Loucy (cell line): ENCODE results near the gene ACSF2.

Experiments used
- H2AFZ ChIP-seq: fragments of 200-600 bp; sonication (generic); 2 replicates; pipeline ENCODE4 v1.6.0; 2016; ENCODE audit warnings: antibody characterized with exemption, mild to moderate bottlenecking, low read length, moderate library complexity
- H3F3A ChIP-seq: fragments of 200-600 bp; 2 replicates; pipeline ENCODE4 v1.6.0; 2016; ENCODE audit warnings: antibody characterized with exemption, low read depth, mild to moderate bottlenecking
- H3K27me3 ChIP-seq: fragments of 200-600 bp; sonication (generic); 2 replicates; pipeline ENCODE4 v1.6.1; 2014; ENCODE audit warnings: low read length, mild to moderate bottlenecking; ENCODE audit not compliant: insufficient read depth, poor library complexity, severe bottlenecking
- H3K36me3 ChIP-seq: fragments of 200-600 bp; sonication (generic); 2 replicates; pipeline ENCODE4 v1.6.1; 2016; ENCODE audit warnings: low read length; ENCODE audit not compliant: insufficient read depth
- H3K4me1 ChIP-seq: fragments of 200-600 bp; sonication (generic); 2 replicates; pipeline ENCODE4 v1.5.1; 2014; ENCODE audit warnings: low read length, mild to moderate bottlenecking; ENCODE audit not compliant: insufficient read depth, poor library complexity, severe bottlenecking
- H3K4me2 ChIP-seq: fragments of 200-600 bp; sonication (generic); 2 replicates; pipeline ENCODE4 v1.6.0; 2014; ENCODE audit warnings: antibody characterized with exemption, low read length, low read depth, mild to moderate bottlenecking; ENCODE audit not compliant: poor library complexity, severe bottlenecking
- H3K4me3 ChIP-seq: fragments of 200-600 bp; sonication (generic); 2 replicates; pipeline ENCODE4 v1.5.1; 2014; ENCODE audit warnings: low read length, mild to moderate bottlenecking, mixed read lengths; ENCODE audit not compliant: poor library complexity, severe bottlenecking
- H3K79me2 ChIP-seq: fragments of 200-600 bp; sonication (generic); 2 replicates; pipeline ENCODE4 v1.6.1; 2014; ENCODE audit warnings: low read length; ENCODE audit not compliant: insufficient read depth
- H3K9ac ChIP-seq: fragments of 200-600 bp; sonication (generic); 2 replicates; pipeline ENCODE4 v1.6.0; 2014; ENCODE audit warnings: mild to moderate bottlenecking, low read depth, low read length, moderate library complexity; ENCODE audit not compliant: poor library complexity, severe bottlenecking
- H3K9me2 ChIP-seq: fragments of 200-600 bp; sonication (generic); replicated peaks from 2 replicates; pipeline ENCODE4 v1.6.1; 2016; ENCODE audit warnings: low read depth, low read length, mixed read lengths
- H3K9me3 ChIP-seq: fragments of 200-600 bp; sonication (generic); 2 replicates; pipeline ENCODE4 v1.6.1; 2014; ENCODE audit warnings: mild to moderate bottlenecking, antibody characterized with exemption, low read length, low read depth; ENCODE audit not compliant: insufficient read depth
- H4K20me1 ChIP-seq: fragments of 200-600 bp; sonication (generic); 2 replicates; pipeline ENCODE4 v1.6.0; 2014; ENCODE audit warnings: antibody characterized with exemption, low read length, mild to moderate bottlenecking; ENCODE audit not compliant: insufficient read depth, poor library complexity, severe bottlenecking
- CTCF ChIP-seq: fragments of 200-600 bp; sonication (generic); conservative IDR thresholded peaks from 2 replicates; pipeline ENCODE4 v1.5.1; 2014; ENCODE audit warnings: mild to moderate bottlenecking, antibody characterized with exemption, low read length
- EZH2phosphoT487 ChIP-seq: fragments of 200-600 bp; IDR thresholded peaks from 2 replicates; pipeline ENCODE4 v1.6.1; 2018; ENCODE audit warnings: antibody characterized with exemption, mild to moderate bottlenecking, moderate library complexity, borderline replicate concordance

The ACSF2 gene

GRCh38 chr17:50506298-50506697 lies 80.3 kb downstream of the ACSF2 start:
- no peaks in the 10 kb centered on the region for H4K20me1 ChIP-seq
- H3K36me3 ChIP-seq = no peaks in the 10 kb centered on the region
- TF ChIP-seq EZH2phosphoT487 = no peak
- H3K4me2 ChIP-seq = no peak overlapping the region
- H3K4me1 ChIP-seq = peaks cover 5% of the 10 kb centered on the region
- no peaks in the 10 kb centered on the region for H3F3A ChIP-seq
- H3K27me3 ChIP-seq = no peaks in the 10 kb centered on the region
- no peaks in the 10 kb centered on the region for H3K9me3 ChIP-seq
- H3K9me2 ChIP-seq = no peaks in the 10 kb centered on the region
- H2AFZ ChIP-seq = no peak overlapping the region
- H3K79me2 ChIP-seq = no peaks in the 10 kb centered on the region
- H3K4me3 ChIP-seq = no peak overlapping the region
- H3K9ac ChIP-seq = no peak overlapping the region

- Histone ChIP-seq H3K79me2 (no peaks in the 10 kb centered on the region), H3K27me3 (no peaks in the 10 kb centered on the region), H3K4me2 (peak within 1 kb of the TSS; percentile 73), H3F3A (no peaks in the 10 kb centered on the region), H3K9me3 (no peaks in the 10 kb centered on the region), H3K36me3 (no peaks in the 10 kb centered on the region), H3K9me2 (no peaks in the 10 kb centered on the region), H3K4me1 (peaks cover 5% of the 10 kb centered on the region), H3K4me3 (peak within 1 kb of the TSS; percentile 75), H3K9ac (peak within 1 kb of the TSS; percentile 59), H4K20me1 (no peaks in the 10 kb centered on the region), H2AFZ (peak within 1 kb of the TSS; percentile 94)
- TF ChIP-seq CTCF (0 out of 2 replicates have a peak, but pooled peaks have one; percentile 13), EZH2phosphoT487 (no peak)
Measured at GRCh38 chr17:50507871-50508572, 82.0 kb downstream of the ACSF2 start, which contains the start of gene MYCBPAP. Gene MYCBPAP (plus strand): TSS chr17:50508439. CDS start chr17:50508675, 236 bp downstream.

- H2AFZ ChIP-seq = peak overlapping the region; percentile 94
- H3K4me3 ChIP-seq = peak overlapping the region; percentile 75
- H3K9ac ChIP-seq = peak overlapping the region; percentile 59
- no peaks in the 10 kb centered on the region for H3F3A ChIP-seq
- no peaks in the 10 kb centered on the region for H3K9me3 ChIP-seq
- H3K27me3 ChIP-seq = no peaks in the 10 kb centered on the region
- TF ChIP-seq EZH2phosphoT487 (no peak), CTCF (no peak)
- H4K20me1 ChIP-seq = no peaks in the 10 kb centered on the region
- peak overlapping the region; percentile 73 for H3K4me2 ChIP-seq
- no peaks in the 10 kb centered on the region for H3K79me2 ChIP-seq
- H3K9me2 ChIP-seq = no peaks in the 10 kb centered on the region
- H3K4me1 ChIP-seq = peaks cover 5% of the 10 kb centered on the region
- no peaks in the 10 kb centered on the region for H3K36me3 ChIP-seq
Measured at GRCh38 chr17:50508573-50509460, 82.8 kb downstream of the ACSF2 start.
